ENCODE measurements around the gene LYST. TPM values are rescaled to one million over a fixed set of nuclear protein-coding genes. Genes with fewer than 3 reads are reported as not detected.

Gene LYST
- total RNA-seq, 1 experiment from 2014 or later = 1.7 TPM

DNA sequence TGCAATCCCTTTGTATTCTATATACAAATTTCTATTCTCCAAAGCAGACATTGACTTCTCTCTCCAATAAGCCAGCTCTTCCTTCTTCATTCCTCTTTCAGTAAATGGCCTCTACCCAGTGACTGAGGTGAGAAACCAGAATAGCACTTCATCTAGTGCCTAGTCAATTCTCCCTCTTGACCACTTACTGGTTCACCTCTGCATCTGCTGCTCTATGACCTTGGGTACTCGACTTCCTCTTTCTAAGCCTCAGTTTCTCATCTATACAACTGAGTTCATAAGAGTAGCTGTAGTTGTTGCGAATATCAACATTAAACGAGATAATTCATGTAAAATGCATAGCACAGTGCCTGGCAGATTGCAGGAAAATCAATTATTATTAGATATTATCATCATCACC, 12.4 kb downstream of the LYST start:
- Histone ChIP-seq H3K27ac (ENCODE audit: low read depth, low read length, poor library complexity, severe bottlenecking) (no peak overlapping the region), H3K9me3 (ENCODE audit: low read depth, low read length, poor library complexity, severe bottlenecking) (no peaks in the 10 kb centered on the region), H3K27me3 (replicated peaks; ENCODE audit: insufficient read depth, low read depth, low read length, poor library complexity) (no peaks in the 10 kb centered on the region), H3K36me3 (ENCODE audit: insufficient read depth, low read length, poor library complexity, severe bottlenecking) (no peaks in the 10 kb centered on the region), H3K4me1 (ENCODE audit: insufficient read depth, low read length, poor library complexity, severe bottlenecking) (no peaks in the 10 kb centered on the region), H3K4me3 (ENCODE audit: low read depth, low read length, poor library complexity, severe bottlenecking) (no peak overlapping the region)
- BruUV-seq (replicated peaks) = no TSS peak
- DNase-seq (ENCODE audit: low spot score) = no peak
- ChIA-PET CTCF (no interaction called here), POLR2A (ENCODE audit: low non-redundant PET) (no interaction called here)
- TF ChIP-seq EZH2 (IDR thresholded peaks at IDR 0.05; ENCODE audit: borderline replicate concordance, low read depth, low read length, poor library complexity, severe bottlenecking) = no peak
- TF ChIP-seq, protein P1, sequence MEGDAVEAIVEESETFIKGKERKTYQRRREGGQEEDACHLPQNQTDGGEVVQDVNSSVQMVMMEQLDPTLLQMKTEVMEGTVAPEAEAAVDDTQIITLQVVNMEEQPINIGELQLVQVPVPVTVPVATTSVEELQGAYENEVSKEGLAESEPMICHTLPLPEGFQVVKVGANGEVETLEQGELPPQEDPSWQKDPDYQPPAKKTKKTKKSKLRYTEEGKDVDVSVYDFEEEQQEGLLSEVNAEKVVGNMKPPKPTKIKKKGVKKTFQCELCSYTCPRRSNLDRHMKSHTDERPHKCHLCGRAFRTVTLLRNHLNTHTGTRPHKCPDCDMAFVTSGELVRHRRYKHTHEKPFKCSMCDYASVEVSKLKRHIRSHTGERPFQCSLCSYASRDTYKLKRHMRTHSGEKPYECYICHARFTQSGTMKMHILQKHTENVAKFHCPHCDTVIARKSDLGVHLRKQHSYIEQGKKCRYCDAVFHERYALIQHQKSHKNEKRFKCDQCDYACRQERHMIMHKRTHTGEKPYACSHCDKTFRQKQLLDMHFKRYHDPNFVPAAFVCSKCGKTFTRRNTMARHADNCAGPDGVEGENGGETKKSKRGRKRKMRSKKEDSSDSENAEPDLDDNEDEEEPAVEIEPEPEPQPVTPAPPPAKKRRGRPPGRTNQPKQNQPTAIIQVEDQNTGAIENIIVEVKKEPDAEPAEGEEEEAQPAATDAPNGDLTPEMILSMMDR (conservative IDR thresholded peaks at IDR 0.05; ENCODE audit: low read depth, low read length) = no peak
- intact Hi-C loops (cut with micrococcal nuclease; ENCODE audit: unreplicated experiment) = no loop called here

DNA sequence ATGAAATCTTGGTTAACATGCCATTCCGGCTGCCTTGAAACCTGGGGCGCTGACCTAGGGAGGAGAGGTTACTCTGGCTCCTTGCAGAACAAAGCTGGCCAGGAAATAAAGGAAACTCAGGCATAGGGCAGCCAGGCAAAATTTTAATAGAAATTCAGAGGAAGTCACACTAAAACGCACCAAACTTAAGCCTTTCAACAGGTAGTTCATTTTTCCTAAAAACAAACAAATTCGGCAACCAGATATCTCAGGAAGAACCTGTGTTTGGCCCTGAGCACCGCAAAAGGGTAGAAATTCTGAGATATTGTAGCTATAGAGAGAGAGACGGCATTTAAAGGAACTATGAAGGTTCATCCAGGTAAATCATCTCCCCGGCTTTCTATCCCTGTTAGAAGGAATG, 13.1 kb downstream of the LYST start:
- Histone ChIP-seq H3K36me3 (ENCODE audit: insufficient read depth, low read length, poor library complexity, severe bottlenecking) (no peaks in the 10 kb centered on the region), H3K27me3 (replicated peaks; ENCODE audit: insufficient read depth, low read depth, low read length, poor library complexity) (no peaks in the 10 kb centered on the region), H3K4me3 (ENCODE audit: low read depth, low read length, poor library complexity, severe bottlenecking) (no peak overlapping the region), H3K9me3 (ENCODE audit: low read depth, low read length, poor library complexity, severe bottlenecking) (no peaks in the 10 kb centered on the region), H3K4me1 (ENCODE audit: insufficient read depth, low read length, poor library complexity, severe bottlenecking) (no peaks in the 10 kb centered on the region), H3K27ac (ENCODE audit: low read depth, low read length, poor library complexity, severe bottlenecking) (no peak overlapping the region)
- intact Hi-C loops (cut with micrococcal nuclease; ENCODE audit: unreplicated experiment) = no loop called here
- POLR2A ChIA-PET (ENCODE audit: low non-redundant PET) = no interaction called here
- no TSS peak for BruUV-seq (replicated peaks)
- CTCF ChIA-PET = no interaction called here
- no peak for DNase-seq (ENCODE audit: low spot score)
- TF ChIP-seq EZH2 (IDR thresholded peaks at IDR 0.05; ENCODE audit: borderline replicate concordance, low read depth, low read length, poor library complexity, severe bottlenecking) = no peak
- TF ChIP-seq, protein P1 (conservative IDR thresholded peaks at IDR 0.05; ENCODE audit: low read depth, low read length) = no peak

DNA sequence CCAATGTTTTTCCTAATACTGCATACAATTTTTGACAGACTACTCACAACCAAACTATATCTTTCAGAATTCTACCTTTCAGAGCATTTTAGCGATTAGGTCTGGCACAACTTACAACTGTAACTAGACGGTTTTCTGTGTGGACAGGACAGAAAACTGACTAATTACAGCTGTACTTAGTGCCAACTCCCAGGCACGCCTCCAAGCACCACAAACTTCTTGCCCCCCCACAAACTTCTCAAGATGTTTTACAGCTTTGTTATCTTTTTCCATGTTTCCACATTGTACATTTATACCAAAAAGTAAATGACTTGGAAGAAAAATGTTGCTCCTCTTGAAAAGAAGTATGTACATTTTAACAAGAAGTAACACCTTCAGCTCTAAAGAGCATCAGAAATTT, 13.8 kb downstream of the LYST start:
- ChIA-PET POLR2A (ENCODE audit: low non-redundant PET) (no interaction called here), CTCF (no interaction called here)
- H3K9me3 ChIP-seq (ENCODE audit: low read depth, low read length, poor library complexity, severe bottlenecking) = no peaks in the 10 kb centered on the region
- H3K4me3 ChIP-seq (ENCODE audit: low read depth, low read length, poor library complexity, severe bottlenecking) = no peak overlapping the region
- TF ChIP-seq EZH2 (IDR thresholded peaks at IDR 0.05; ENCODE audit: borderline replicate concordance, low read depth, low read length, poor library complexity, severe bottlenecking) = no peak
- TF ChIP-seq, protein P1 (conservative IDR thresholded peaks at IDR 0.05; ENCODE audit: low read depth, low read length) = no peak
- intact Hi-C loops (cut with micrococcal nuclease; ENCODE audit: unreplicated experiment) = no loop called here
- no peaks in the 10 kb centered on the region for H3K27me3 ChIP-seq (replicated peaks; ENCODE audit: insufficient read depth, low read depth, low read length, poor library complexity)
- H3K4me1 ChIP-seq (ENCODE audit: insufficient read depth, low read length, poor library complexity, severe bottlenecking) = no peaks in the 10 kb centered on the region
- BruUV-seq (replicated peaks) = no TSS peak
- H3K27ac ChIP-seq (ENCODE audit: low read depth, low read length, poor library complexity, severe bottlenecking) = no peak overlapping the region
- no peak for DNase-seq (ENCODE audit: low spot score)
- H3K36me3 ChIP-seq (ENCODE audit: insufficient read depth, low read length, poor library complexity, severe bottlenecking) = no peaks in the 10 kb centered on the region
